HepG2 (cell line): Measurements from ENCODE around the gene MB. TPM values are rescaled to one million over a fixed set of nuclear protein-coding genes. Genes with fewer than 3 reads are reported as not detected.

Experiments
- ATAC-seq: fragments of 200-7000 bp; cut with Tn5 transposase; 3 replicates; pipeline ENCODE4 v1.9.1; 2020; ENCODE audit warnings: mild to moderate bottlenecking, moderate library complexity
- BruUV-seq: library from RNA; stranded (reverse); fragments of 400-500 nt; replicated peaks from 2 replicates; lab custom pipeline; 2021; lab: Mats Ljungman, UMichigan
- CTCF ChIA-PET: fragments of 300-600 bp; formaldehyde crosslinking; extraction: SDS; loops from one replicate; lab custom pipeline; 2021; ENCODE audit warnings: low total read pairs, inconsistent platforms, low intra/inter-chr PET ratio; lab: Yijun Ruan, JAX
- POLR2A ChIA-PET: fragments of 350-600 bp; sonication (Branson Sonifier 250); formaldehyde crosslinking; loops from one replicate; lab custom pipeline; 2020; ENCODE audit warnings: antibody characterized with exemption, inconsistent platforms; lab: Yijun Ruan, JAX
- DNase-seq: peaks from one replicate; pipeline ENCODE4 v3.0.0-alpha.2; 2015; ENCODE audit warnings: low spot score
- FAIRE-seq: peaks from 3 replicates; lab custom pipeline; 2011; peaks lifted over from hg19 to GRCh38; lab: Jason Lieb, UNC
- H2AFZ ChIP-seq: one replicate; pipeline ENCODE4 v1.6.1; 2011; ENCODE audit warnings: low read length, inconsistent platforms
- H3K27ac ChIP-seq: fragments of 300-600 bp; 3 replicates; pipeline ENCODE4 v1.8.0; 2011; ENCODE audit warnings: mixed run types, mild to moderate bottlenecking, mixed read lengths, low read length, inconsistent platforms; ENCODE audit not compliant: insufficient read depth; ENCODE audit errors: extremely low read length
- H3K27me3 ChIP-seq, 2 experiments: fragments of 200-600 bp in 1 of 2; 2 replicates in 1 of 2; 3 replicates in 1 of 2; pipeline versions ENCODE4 v1.6.0 to v1.8.0; 2011; ENCODE audit warnings: low read length in 2 of 2, mild to moderate bottlenecking in 2 of 2, moderate library complexity in 2 of 2, inconsistent platforms in 1 of 2; ENCODE audit not compliant: insufficient read depth in 2 of 2, control insufficient read depth in 1 of 2
- H3K36me3 ChIP-seq, 2 experiments: fragments of 200-600 bp in 1 of 2; replicated peaks in 1 of 2; 2 replicates in 1 of 2; 3 replicates in 1 of 2; pipeline versions ENCODE4 v1.5.1 to v1.8.0; 2011; ENCODE audit warnings: low read length in 2 of 2, inconsistent platforms in 1 of 2; ENCODE audit not compliant: insufficient read depth in 2 of 2, control insufficient read depth in 1 of 2
- H3K4me1 ChIP-seq: 2 replicates; pipeline ENCODE4 v1.5.1; 2012; ENCODE audit warnings: low read length, inconsistent platforms; ENCODE audit not compliant: insufficient read depth
- H3K4me2 ChIP-seq: 2 replicates; pipeline ENCODE4 v1.6.0; 2011; ENCODE audit warnings: low read depth, low read length, inconsistent platforms
- H3K4me3 ChIP-seq, 3 experiments: fragments of 200-600 bp in 1 of 3; sonication (generic), shearing (Covaris generic) in 1 of 3; replicated peaks in 1 of 3; 2 replicates each; pipeline ENCODE4 v1.5.1; 2011 to 2016; ENCODE audit warnings: low read length in 3 of 3, inconsistent platforms in 2 of 3, low read depth in 2 of 3, mild to moderate bottlenecking in 2 of 3, control low read depth in 1 of 3, mixed read lengths in 1 of 3; ENCODE audit not compliant: insufficient read depth in 1 of 3
- H3K79me2 ChIP-seq: one replicate; pipeline ENCODE4 v1.6.1; 2011; ENCODE audit warnings: low read length, inconsistent platforms; ENCODE audit not compliant: insufficient read depth
- H3K9ac ChIP-seq: 2 replicates; pipeline ENCODE4 v1.6.0; 2011; ENCODE audit warnings: mild to moderate bottlenecking, low read depth, low read length, inconsistent platforms; ENCODE audit not compliant: insufficient read depth
- H3K9me3 ChIP-seq: 2 replicates; pipeline ENCODE4 v1.5.1; 2012; ENCODE audit warnings: mild to moderate bottlenecking, low read length
- H4K20me1 ChIP-seq: 2 replicates; pipeline ENCODE4 v1.6.0; 2011; ENCODE audit warnings: inconsistent platforms, mild to moderate bottlenecking, low read length, moderate library complexity; ENCODE audit not compliant: insufficient read depth
- DMAP1 ChIP-seq: IDR thresholded peaks from 2 replicates; pipeline ENCODE4 v1.6.1; 2016
- EP300 ChIP-seq, 3 experiments: sonication (generic) in 1 of 3; formaldehyde crosslinking in 1 of 3; IDR thresholded peaks; 2 replicates each; pipeline versions ENCODE4 v1.5.1 to v1.6.1; 2011 to 2020; ENCODE audit warnings: low read depth in 2 of 3, low read length in 2 of 3, borderline replicate concordance in 1 of 3, improper control_type of control experiment in 1 of 3, mild to moderate bottlenecking in 1 of 3, missing genetic modification reagents in 1 of 3, moderate library complexity in 1 of 3
- ETV6 ChIP-seq: sonication (generic); formaldehyde crosslinking; conservative IDR thresholded peaks from 2 replicates; pipeline ENCODE4 v1.4.0; 2020; ENCODE audit warnings: missing genetic modification reagents
- NONO ChIP-seq, 2 experiments: fragments of 450-650 bp in 1 of 2; sonication (generic) in 1 of 2; formaldehyde crosslinking in 1 of 2; IDR thresholded peaks in 1 of 2; conservative IDR thresholded peaks in 1 of 2; 2 replicates each; pipeline versions ENCODE4 v1.6.1 to v1.8.0; 2017 to 2022; ENCODE audit warnings: mild to moderate bottlenecking in 1 of 2, missing genetic modification reagents in 1 of 2, moderate library complexity in 1 of 2
- PHF20 ChIP-seq: sonication (generic); formaldehyde crosslinking; IDR thresholded peaks from 2 replicates; pipeline ENCODE4 v1.5.0; 2020; ENCODE audit warnings: mild to moderate bottlenecking, missing genetic modification reagents
- PRMT3 ChIP-seq: sonication (generic); formaldehyde crosslinking; IDR thresholded peaks from 2 replicates; pipeline ENCODE4 v1.8.1; 2022; ENCODE audit warnings: low read depth, mild to moderate bottlenecking, moderate library complexity, missing genetic modification reagents, borderline replicate concordance
- RFX1 ChIP-seq: fragments of 450-650 bp; IDR thresholded peaks from 2 replicates; pipeline ENCODE4 v1.6.1; 2017
- ZNF629 ChIP-seq: sonication (generic); formaldehyde crosslinking; conservative IDR thresholded peaks from 2 replicates; pipeline ENCODE4 v1.5.0; 2020; ENCODE audit warnings: missing genetic modification reagents
- WGBS: methylation state at CpG from one replicate; pipeline ENCODE4 v1.1.6; 2017; ENCODE audit warnings: low lambda C conversion rate; 5-methylcytosine and 5-hydroxymethylcytosine counted together
- in situ Hi-C: cut with HindIII; loops from 2 replicates; pipeline ENCODE4 v1.10.0; 2017; ENCODE audit warnings: low pct_unique_long_range_greater_than_20kb; ENCODE audit not compliant: extremely low pct_ligation_motif_present
- intact Hi-C: fragments of 100-400 bp; cut with micrococcal nuclease; formaldehyde crosslinking; loops from one replicate; pipeline ENCODE4 v1.10.0; 2022; ENCODE audit not compliant: unreplicated experiment
- polyA plus RNA-seq, 8 experiments: library from polyadenylated mRNA; depleted of rRNA in 3 of 8; stranded (reverse) in 7 of 8; unstranded in 1 of 8; fragments of >200 nt; fragmentation: Illumina TruSeq in 4 of 8; extraction: Trizol in 4 of 8; gene quantifications; 2 replicates each; pipeline versions ENCODE4 v1.2.1 to v1.2.3, GENCODE V29; 2011 to 2016; ENCODE audit warnings: low read depth in 4 of 8, missing spikeins in 1 of 8, mixed read lengths in 1 of 8; ENCODE audit not compliant: insufficient read depth in 1 of 8
- total RNA-seq, 5 experiments: library from RNA; depleted of rRNA; stranded (reverse); fragments of >200 nt; fragmentation: Illumina TruSeq; extraction: Trizol; gene quantifications; 2 replicates each; pipeline ENCODE4 v1.2.3, GENCODE V29; 2016; ENCODE audit warnings: low read depth in 1 of 5
- TF ChIP-seq, protein P1 (sequence below): sonication (generic); formaldehyde crosslinking; IDR thresholded peaks from 2 replicates; pipeline ENCODE4 v1.4.0; 2020; ENCODE audit warnings: missing genetic modification reagents
- TF ChIP-seq, protein P2 (sequence below): sonication (generic); formaldehyde crosslinking; IDR thresholded peaks from 2 replicates; pipeline ENCODE4 v1.4.0; 2020; ENCODE audit warnings: mild to moderate bottlenecking, missing genetic modification reagents, borderline replicate concordance
- TF ChIP-seq, protein P3 (sequence below): sonication (generic); formaldehyde crosslinking; IDR thresholded peaks from 2 replicates; pipeline ENCODE4 v1.4.0; 2020; ENCODE audit warnings: missing genetic modification reagents, borderline replicate concordance
- TF ChIP-seq, protein P4 (sequence below): IDR thresholded peaks from 2 replicates; pipeline ENCODE4 v1.6.1; 2016; ENCODE audit warnings: low read depth

Gene MB
- total and polyA plus RNA-seq, 2 of the 13 experiments (the other 11 are each of a cell fraction or from before 2014, with no cell fraction given): 0.07 TPM; not detected in 1

DNA sequence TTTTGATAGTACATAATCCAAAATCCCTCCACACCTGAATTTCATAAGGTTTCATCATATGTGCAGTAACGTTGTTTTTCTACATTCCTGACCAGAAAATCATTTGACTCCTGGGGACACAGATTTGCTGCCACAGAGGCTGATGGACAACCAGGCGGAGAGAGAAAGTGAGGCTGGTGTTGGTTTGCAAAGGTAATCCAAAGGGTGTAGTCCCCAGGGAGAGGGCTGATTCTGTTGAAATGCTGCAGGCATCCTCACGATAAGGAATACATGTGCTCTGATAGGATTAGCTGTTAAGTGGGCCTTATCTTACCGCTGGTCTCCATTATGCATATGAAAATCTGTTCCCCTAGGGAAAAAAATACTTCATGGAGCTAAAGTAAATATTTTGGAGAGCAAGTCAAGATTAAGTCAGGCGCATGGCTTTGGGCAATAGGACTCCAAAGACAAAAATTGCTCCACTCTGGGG lies 39.2 kb upstream of the MB start:
- no peak for ATAC-seq
- CTCF ChIA-PET: no interaction called here
- intact Hi-C loops (no loop called here), in situ Hi-C loops (no loop called here)
- POLR2A ChIA-PET: no interaction called here
- no peak for DNase-seq
- H3K79me2 ChIP-seq: peaks cover 4% of the 10 kb centered on the region
- no peaks in the 10 kb centered on the region for H3K27me3 ChIP-seq
- no peak overlapping the region for H3K9ac ChIP-seq
- WGBS: 94% methylated on average over 5 of the region's 5 CpGs
- H3K4me1 ChIP-seq: peaks cover 8% of the 10 kb centered on the region
- H3K27ac ChIP-seq: no peak overlapping the region
- no peaks in the 10 kb centered on the region for H4K20me1 ChIP-seq
- H3K4me3 ChIP-seq: no peak overlapping the region
- no peaks in the 10 kb centered on the region for H3K9me3 ChIP-seq
- no peak for FAIRE-seq
- no TSS peak for BruUV-seq
- H2AFZ ChIP-seq: no peak overlapping the region
- no peak overlapping the region for H3K4me2 ChIP-seq
- H3K36me3 ChIP-seq: peaks cover 7 to 40% of the 10 kb centered on the region in 2 experiments
- TF ChIP-seq, protein P1, sequence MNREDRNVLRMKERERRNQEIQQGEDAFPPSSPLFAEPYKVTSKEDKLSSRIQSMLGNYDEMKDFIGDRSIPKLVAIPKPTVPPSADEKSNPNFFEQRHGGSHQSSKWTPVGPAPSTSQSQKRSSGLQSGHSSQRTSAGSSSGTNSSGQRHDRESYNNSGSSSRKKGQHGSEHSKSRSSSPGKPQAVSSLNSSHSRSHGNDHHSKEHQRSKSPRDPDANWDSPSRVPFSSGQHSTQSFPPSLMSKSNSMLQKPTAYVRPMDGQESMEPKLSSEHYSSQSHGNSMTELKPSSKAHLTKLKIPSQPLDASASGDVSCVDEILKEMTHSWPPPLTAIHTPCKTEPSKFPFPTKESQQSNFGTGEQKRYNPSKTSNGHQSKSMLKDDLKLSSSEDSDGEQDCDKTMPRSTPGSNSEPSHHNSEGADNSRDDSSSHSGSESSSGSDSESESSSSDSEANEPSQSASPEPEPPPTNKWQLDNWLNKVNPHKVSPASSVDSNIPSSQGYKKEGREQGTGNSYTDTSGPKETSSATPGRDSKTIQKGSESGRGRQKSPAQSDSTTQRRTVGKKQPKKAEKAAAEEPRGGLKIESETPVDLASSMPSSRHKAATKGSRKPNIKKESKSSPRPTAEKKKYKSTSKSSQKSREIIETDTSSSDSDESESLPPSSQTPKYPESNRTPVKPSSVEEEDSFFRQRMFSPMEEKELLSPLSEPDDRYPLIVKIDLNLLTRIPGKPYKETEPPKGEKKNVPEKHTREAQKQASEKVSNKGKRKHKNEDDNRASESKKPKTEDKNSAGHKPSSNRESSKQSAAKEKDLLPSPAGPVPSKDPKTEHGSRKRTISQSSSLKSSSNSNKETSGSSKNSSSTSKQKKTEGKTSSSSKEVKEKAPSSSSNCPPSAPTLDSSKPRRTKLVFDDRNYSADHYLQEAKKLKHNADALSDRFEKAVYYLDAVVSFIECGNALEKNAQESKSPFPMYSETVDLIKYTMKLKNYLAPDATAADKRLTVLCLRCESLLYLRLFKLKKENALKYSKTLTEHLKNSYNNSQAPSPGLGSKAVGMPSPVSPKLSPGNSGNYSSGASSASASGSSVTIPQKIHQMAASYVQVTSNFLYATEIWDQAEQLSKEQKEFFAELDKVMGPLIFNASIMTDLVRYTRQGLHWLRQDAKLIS: no peak
- TF ChIP-seq ZNF629 (CRISPR knock-in tag) (no peak), NONO (IDR thresholded peaks at IDR 0.05) (no peak), NONO (CRISPR knock-in tag; conservative IDR thresholded peaks at IDR 0.05) (no peak), EP300 (IDR thresholded peaks at IDR 0.05; ENCODE audit: low read depth in 2 of 2, low read length in 2 of 2) (no peak), EP300 (CRISPR knock-in tag; IDR thresholded peaks at IDR 0.05; ENCODE audit: borderline replicate concordance) (no peak), ETV6 (CRISPR knock-in tag) (no peak), RFX1 (no peak), PRMT3 (no peak), DMAP1 (CRISPR knock-in tag) (no peak), PHF20 (CRISPR knock-in tag) (no peak)
- TF ChIP-seq, protein P2, sequence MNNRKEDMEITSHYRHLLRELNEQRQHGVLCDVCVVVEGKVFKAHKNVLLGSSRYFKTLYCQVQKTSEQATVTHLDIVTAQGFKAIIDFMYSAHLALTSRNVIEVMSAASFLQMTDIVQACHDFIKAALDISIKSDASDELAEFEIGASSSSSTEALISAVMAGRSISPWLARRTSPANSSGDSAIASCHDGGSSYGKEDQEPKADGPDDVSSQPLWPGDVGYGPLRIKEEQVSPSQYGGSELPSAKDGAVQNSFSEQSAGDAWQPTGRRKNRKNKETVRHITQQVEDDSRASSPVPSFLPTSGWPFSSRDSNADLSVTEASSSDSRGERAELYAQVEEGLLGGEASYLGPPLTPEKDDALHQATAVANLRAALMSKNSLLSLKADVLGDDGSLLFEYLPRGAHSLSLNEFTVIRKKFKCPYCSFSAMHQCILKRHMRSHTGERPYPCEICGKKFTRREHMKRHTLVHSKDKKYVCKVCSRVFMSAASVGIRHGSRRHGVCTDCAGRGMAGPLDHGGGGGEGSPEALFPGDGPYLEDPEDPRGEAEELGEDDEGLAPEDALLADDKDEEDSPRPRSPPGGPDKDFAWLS: no peak
- TF ChIP-seq, protein P3, sequence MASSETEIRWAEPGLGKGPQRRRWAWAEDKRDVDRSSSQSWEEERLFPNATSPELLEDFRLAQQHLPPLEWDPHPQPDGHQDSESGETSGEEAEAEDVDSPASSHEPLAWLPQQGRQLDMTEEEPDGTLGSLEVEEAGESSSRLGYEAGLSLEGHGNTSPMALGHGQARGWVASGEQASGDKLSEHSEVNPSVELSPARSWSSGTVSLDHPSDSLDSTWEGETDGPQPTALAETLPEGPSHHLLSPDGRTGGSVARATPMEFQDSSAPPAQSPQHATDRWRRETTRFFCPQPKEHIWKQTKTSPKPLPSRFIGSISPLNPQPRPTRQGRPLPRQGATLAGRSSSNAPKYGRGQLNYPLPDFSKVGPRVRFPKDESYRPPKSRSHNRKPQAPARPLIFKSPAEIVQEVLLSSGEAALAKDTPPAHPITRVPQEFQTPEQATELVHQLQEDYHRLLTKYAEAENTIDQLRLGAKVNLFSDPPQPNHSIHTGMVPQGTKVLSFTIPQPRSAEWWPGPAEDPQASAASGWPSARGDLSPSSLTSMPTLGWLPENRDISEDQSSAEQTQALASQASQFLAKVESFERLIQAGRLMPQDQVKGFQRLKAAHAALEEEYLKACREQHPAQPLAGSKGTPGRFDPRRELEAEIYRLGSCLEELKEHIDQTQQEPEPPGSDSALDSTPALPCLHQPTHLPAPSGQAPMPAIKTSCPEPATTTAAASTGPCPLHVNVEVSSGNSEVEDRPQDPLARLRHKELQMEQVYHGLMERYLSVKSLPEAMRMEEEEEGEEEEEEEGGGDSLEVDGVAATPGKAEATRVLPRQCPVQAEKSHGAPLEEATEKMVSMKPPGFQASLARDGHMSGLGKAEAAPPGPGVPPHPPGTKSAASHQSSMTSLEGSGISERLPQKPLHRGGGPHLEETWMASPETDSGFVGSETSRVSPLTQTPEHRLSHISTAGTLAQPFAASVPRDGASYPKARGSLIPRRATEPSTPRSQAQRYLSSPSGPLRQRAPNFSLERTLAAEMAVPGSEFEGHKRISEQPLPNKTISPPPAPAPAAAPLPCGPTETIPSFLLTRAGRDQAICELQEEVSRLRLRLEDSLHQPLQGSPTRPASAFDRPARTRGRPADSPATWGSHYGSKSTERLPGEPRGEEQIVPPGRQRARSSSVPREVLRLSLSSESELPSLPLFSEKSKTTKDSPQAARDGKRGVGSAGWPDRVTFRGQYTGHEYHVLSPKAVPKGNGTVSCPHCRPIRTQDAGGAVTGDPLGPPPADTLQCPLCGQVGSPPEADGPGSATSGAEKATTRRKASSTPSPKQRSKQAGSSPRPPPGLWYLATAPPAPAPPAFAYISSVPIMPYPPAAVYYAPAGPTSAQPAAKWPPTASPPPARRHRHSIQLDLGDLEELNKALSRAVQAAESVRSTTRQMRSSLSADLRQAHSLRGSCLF (CRISPR knock-in tag): no peak
- TF ChIP-seq, protein P4, sequence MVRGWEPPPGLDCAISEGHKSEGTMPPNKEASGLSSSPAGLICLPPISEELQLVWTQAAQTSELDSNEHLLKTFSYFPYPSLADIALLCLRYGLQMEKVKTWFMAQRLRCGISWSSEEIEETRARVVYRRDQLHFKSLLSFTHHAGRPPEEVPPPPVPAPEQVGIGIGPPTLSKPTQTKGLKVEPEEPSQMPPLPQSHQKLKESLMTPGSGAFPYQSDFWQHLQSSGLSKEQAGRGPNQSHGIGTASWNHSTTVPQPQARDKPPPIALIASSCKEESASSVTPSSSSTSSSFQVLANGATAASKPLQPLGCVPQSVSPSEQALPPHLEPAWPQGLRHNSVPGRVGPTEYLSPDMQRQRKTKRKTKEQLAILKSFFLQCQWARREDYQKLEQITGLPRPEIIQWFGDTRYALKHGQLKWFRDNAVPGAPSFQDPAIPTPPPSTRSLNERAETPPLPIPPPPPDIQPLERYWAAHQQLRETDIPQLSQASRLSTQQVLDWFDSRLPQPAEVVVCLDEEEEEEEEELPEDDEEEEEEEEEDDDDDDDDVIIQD (CRISPR knock-in tag): no peak
